ENCODE measurements around the gene HOXB1.

The HOXB1 gene

DNA sequence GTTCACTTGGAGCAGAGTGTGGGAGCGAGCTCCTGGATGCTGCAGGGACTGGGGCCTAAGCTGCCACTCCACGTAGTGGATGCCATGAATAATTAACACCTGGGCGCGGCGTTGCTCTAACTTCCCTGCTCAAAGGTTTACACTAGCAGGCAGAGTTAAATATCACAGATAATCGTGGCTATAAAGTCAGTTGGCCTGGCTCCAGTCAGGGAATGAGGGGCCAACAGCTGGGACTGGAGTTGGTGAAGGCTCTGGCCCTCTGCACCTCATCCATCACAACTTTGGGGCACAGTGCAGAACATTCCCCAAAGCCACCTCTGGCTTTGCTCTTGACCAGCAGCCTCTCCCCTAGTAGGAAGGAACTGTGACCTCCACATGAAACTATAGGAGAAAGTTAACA is 36.4 kb upstream of the HOXB1 start:
- DNase-seq, result no peak

DNA sequence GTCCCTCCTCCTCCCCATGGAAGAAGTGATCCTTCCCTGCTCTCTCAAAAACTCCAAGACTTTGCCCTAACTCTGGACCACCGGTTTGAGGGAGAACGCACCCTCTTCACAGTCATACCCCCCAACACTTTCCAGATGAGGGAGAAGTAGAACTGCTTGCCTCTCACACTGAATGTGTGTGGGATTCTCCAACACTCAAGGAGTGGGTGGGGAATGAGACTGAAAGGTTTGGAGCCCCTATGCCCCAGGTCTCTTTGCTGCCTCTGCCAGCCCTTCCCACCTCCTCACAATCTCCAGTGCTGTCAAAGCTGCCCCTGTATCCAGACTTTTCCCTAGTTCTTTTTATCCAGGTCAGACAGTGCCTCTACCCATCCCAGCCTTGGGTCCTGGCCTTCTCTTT is 35.9 kb upstream of the HOXB1 start:
- DNase-seq, result no peak

DNA sequence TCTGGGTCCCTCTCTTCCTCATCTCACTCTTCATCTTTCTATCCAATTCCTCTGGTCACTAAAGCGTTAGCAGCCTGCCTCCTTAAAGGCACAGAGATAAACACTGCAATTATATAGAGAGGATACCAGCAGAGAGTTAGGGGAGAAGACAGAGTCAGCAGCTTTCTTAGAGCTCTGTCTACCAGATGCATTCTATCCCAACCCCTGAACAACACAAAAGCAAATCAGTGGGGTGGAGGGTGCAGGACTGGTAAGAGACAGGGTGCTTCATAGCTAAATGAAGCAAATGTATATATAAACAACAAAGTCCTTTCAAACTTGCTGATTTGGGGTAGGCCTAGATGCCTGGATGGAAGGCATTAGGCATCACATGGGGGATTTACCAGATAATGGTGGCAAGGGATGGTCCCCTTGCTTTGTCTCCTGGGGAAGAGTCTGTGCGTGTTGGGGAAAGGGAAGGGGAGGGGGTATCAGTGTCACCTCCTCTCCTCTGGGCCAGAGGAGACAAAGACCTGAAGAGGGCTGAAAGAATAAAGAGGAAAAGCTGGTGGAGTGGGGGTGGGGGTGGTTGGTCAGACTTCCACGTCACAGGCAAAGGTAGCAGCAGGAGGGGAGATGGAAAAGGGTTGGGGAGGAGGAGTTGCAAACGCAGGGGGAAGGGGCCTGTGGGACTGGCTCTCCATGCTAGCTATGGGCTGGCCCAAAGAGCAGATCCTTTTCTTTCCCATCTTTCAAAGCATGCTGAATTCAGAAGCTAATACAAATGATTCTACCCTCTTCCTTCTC is 35.3 kb upstream of the HOXB1 start:
- DNase-seq, result no peak

DNA sequence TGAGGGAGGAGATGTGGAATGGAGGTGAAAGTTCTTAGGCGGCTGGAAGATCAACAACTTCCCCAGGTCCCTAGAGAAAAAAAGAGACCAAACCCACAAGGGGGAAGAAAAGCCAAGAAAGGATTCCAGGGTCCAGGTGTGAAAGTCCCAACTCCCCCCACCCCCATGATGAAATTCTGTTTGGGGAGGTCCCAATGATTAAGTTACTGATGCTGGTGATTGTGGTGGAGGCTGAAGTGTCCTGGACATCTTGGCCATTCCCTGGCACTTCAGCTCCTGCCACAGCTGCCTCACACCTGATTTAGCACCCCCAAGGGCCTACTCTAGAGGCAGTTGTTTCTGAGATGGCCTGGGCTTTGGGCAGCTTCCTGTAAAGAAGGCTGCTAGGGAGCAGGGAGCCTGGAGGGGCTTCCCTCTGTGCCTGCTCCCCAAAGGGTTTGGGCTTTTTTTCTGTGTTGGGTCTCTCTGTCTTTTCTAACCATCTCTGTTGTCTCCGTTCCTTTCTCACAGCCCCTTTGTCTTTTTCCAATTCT is 34.3 kb upstream of the HOXB1 start:
- DNase-seq, result no peak

DNA sequence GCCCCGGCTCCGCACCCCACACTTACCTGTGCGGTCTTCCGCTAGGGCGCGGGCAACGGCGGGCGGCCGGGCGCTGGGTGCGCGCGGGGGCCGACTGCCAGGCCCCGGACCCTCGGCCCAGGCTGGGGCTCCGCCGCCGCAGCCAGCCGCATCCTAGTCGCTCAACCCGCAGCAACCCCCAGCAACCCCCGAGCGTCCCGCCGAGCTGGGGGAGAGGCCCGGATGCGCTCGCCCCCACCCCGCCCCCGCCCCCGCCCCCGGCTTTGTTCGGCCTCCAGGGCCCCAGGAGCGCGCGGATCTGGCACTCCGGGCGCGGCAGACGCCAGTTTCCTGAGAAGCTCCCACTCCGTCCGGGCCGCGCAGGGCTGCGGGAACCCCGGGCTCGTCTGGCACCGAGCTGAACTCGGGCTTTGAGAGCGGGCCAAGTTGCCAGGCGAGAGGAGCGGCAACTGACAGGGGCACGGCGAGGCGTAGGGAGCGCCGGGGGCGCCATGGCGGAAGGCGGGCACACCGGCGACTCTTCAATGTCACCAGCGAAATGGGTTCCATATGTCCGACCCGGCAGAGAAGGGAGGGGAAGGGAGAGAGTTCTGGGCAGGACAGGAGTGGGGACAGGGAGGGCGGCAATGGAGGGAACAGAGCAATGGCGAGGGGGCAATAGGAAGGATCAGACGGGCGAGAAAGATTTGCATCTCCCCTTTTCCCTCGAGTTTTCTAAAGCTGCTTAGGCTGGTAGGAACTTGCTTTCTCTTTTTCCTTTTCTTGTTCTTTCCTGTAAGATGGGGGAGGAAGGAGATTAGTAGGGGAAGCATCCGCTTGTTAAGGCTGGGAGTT is 33.6 kb upstream of the HOXB1 start:
- DNase-seq, result no peak

DNA sequence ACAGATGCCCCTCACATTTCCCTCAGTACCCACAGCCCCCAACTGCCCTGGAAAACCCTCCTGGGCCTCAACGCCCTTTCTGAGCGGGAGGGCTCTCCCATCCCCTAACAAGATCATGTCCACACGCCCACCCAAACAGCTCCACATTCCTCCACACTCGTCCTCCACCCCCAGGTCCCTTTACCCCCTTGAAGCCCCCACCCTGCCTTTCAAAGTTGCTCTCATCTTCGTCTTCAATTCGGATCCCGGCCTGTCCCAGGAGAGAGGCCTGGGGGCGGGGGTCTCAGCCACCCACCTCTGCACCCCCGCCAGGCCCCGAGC is 33.0 kb upstream of the HOXB1 start:
- no peak for DNase-seq

DNA sequence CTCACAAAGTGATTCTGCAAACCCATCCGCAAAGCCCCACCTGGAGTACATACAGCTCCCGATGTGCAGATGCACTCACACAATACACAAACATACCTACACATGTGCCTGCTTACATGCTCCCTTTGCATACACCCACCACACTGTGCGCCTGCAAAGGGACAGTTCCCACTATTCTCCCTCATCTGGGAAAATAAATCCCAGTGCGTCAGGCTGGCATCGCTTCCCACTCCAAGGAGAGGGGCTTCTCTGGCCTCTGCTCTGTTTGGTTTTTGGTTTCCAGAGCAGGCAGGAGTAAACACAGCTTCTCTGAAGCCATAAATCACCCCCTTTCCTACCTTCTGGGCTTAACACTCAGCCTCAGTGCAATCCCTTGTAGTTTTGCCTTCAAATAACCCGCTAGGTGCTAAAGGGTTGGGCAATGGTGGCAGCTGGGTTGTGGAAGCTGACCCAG is 32.6 kb upstream of the HOXB1 start:
- DNase-seq, result no peak

DNA sequence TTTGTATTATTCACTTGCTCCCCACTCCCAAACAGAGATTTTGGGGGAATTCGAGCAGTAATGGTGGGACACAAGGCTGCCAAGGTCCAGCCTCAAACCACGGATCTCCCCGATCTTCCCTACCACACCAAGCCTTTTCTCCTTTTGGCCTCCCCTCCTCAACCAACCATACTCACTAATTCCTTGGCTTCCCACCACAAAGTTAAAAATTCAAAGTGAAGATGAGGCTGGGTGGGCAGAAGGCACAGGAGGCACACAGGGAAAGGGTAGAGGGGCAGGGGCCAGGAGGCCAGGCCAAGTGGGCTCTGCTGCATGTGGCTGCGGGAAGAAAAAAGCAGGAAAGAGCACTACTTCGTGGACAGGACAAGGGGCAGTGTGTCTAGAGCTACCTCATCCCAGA is 32.1 kb upstream of the HOXB1 start:
- no peak for DNase-seq

DNA sequence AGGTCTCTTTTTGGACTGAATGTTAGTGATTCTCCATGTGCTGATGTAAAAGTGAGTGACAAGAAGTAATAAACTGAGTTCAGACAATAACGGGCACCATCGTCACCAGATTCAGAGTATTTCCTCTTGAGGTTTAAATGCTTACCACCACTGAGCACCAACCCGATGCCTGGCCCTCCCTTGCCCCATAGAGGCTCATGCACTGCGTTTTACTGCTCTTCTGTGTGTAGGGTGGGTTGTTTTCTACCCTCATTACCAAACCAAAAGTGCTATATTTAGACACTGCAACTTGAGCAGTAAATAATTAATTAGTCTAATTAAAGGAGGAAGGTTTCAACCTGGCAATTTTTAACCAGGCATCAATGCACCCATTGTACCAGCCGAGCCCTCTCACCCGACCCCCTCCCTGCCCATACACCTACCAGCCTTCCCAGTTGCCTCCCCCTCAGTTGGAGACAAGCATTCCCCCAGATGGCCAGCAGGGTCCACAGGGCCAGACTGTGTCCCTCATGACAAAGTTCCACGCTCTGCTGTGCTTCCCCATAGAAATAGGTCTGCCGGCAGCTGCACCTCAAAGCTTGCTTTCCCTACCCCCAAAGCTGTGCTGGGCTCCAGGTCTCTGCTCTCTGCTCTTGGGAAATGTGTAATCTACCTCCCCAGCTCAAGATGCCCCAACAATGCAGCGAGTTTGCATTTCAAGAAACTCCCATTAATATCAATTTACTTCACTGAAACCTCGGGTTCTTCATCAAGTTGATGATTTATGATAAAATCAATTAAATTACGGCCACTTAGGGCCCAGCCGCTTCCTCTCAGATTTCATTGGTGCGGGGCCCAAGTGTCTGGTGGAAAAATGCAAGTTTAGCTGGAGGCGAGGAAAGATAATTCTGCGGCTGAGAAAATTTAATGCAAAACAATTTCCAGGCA is 31.3 kb upstream of the HOXB1 start:
- DNase-seq, result no peak

DNA sequence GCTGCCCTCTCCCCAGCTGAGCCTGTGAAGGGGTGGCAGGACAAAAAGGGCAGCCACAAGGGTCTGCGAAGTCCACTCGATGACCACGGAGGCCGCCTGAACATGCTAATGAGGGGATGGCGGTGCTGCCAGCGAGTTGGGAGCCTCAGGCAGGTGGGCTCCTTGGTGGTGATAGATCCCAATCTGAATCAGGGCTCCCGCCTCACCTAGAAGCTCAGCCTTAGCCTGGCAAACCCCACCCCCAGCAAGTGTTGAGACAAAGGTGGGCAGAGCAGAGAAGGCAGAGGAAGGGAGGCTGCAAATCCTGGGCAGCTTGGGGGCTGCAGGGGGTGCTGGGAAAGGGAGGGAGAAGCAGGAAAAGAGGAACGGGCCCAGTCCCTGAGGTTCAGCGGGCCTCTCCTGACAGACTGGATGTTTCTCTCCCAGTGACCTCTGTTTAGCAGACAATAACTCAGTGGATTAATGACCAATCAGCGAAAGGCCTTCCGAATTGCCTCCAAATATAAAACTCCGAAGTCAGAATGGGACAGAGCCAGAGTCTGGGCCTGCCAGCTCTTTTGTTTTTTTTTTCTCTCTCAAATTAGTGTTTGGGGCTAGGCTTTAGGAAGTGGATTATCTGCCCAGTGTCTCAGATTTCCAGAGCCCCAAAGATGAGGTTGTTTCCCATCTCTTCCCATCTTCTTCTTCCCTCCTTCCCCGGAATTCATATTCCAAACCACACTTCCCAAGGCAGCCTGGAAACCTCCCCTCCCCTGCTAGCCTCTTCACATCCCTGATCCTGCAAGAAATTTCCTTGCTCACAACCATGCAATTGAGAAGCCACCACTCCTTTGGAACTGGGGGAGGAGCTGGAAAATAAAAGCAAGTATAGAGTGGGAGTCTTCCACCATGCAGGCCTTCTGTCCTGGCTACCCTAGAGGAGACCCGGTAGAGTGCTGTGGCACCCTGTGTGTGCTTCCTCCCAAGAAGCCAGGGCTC is 29.3 kb upstream of the HOXB1 start:
- DNase-seq, result no peak

DNA sequence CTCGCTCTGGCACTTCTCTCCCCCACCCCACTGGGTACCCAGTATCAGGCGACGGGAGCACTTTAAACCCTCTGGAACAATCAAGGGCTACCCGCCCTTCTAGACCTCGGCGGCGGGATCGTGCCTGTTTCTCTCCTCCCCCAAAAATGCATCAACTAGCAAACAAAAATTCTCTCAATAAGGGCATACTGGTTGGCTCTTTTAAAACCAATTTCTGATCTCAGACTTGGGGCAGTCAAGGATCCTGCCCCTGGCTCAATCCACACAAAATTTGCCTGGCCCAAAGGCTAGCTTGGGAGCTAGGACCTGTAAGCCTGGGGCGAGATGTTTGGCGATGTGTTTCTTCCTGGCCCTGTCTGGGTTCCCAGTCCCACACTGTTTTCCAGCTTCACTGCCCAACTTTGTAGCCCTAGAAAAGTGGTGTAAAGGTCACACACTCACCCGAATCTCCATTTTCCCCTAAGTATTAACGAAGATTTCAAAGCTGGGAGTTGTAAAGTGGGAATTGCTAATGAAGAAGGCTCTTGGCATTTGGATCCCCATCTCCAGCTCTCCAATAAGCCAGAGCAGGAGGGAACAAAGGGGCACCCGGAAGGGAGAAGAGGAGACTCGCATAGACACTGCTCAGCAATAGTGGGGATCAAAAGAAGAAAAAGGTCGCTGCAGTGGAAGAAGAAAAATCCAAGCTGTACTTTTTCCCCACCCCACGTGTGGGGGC is 28.5 kb upstream of the HOXB1 start:
- no peak for DNase-seq

DNA sequence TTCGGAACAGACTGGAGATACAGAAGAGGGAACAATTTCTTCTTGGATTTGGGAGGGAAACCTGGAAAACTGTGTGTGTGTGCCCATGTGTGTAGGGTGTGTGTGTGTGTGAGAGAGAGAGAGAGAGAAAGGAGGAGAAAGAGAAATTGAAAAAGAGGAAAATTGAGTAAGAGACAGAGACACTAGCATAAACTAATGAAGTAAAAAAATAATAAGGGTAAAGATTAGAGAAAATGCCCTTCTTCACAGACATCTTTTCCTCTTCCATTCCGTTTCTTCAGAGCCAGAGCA is 28.0 kb upstream of the HOXB1 start:
- DNase-seq, result no peak

DNA sequence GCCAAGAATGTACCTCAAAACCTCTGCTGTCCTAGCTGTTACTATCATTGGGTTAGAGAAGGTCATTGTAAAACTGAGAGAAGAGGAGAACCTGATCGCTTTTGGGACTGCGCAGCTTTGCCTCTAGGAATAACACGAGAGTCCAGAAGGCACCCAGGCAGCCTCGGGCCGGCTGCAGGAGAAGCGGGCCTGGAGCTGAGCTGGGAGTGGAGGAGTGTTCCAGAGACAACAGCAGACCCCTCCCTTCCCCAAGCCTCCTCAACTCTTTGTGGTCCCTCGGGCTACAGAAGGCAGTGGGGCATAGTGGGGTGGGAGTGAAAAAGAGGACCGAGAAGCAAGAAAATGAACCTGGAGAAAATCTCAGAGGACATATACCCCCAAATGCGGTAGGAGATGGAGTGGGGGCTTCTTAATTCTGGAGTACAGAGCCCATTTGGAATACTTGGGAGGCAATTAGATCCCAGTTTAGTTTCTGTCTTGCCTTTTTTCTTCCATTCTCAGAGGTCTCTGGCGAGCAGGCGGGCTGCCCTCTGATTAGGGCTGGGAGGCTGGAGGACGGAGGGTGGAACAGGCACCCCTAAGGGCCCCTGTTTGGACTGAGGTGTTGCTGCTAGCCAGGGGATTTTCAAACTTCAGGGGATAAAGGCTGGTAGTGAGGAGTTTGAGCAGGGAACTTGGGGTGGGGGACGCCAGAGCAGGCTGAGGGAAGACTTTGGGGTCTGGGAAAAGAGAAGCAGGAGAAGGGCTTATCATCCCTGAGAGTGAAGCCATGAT is 27.4 kb upstream of the HOXB1 start:
- DNase-seq, result no peak

DNA sequence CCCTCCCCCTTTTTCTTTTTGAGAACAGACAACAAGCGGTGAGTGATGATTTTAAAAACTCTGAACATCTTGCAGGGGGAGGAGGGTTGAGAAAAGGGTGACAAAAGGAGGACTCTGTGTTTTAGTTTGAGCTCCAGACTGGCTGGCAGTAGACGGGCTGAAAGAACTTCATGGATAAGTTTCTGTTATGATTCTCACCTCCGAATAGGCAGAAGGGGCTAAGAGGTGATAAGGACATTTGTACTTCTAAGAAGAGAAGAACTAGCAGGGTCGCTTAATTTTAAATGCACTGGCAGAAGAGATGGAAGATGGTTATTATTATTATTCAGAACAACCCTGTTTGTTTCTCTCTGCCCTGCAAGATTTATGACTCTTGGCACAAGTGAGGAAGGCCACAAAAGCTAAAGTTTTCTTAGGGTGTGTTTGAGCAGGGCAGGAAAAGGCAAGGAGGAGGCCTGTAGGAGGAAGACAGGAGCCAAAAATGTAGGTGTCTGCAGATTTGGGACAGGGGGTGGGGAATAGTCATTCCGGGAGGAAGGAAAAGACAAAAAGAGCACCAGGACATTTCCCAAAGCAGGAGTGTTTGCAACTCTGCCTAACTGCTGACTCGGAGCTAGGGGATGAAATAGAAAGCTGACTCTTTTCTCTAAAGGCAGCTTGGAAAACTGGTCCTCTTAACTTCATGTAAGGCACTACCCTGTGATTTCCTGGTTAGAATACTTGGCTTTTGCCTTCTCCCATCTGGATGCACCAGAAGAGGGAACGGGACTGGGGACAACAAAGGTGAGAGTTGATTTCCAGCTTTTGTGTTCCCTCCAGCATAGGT is 26.0 kb upstream of the HOXB1 start:
- DNase-seq, result no peak

DNA sequence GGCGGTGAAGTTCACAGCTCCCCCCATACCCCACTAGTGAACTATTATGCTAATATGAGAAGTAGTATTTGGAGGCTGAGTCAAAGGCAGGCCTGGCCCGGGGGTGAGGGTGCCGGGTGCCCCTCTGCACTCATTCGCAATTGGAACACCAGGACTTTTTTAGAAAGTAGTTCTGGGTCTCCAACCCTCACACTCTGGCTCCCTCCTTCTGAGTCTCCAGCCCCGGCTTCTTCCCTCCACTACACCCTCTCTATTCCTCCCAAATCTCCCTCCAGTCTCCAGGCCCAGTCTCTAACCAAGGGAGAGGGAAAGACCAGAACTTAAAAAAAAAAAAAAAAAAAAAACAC is 25.4 kb upstream of the HOXB1 start:
- no peak for DNase-seq

DNA sequence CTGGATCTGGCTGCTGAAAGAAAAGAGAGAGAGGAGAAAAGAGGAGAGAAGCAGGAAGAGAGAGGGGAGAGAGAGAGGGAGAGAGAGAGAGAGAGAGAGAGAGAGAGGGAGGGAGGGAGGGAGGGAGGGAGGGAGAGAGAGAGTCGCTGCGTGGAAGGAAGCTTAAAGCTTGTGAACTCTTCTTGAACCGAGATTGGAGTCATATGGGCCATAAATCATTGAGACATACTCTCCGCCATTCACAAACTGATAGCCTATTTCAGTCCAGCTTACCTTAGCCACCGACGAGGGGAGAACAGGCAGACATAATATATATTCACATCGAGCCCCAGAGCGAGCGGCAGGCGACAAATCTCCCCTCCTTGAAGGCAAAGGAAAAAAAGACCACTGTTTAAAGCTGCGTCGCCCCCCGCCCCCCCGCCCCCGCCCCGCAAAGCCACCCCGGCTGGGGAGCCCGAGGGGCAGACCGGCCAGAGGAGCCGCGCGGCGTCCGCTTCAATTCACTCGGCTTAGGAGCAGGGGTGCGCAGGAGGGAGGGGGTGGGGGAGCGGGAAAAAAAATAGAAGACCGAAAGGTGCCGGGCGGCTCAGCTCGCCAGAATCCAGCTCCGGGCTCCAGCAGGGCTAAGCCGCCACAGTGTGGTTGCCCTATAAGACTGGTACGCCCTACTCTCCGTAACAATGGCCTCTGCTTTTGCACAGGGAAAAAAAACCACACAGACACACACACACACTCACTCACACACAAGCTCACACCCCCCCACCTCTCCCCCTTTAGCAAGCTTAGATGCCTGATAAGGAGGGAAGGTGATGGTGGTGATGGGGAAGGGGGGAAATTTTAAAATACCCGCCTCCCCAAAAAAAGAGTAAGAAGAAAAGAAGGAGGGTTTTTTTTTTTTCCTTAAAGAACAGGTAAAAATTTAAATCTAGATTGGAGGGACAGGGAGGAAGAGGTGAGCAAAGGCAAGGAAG is 24.7 kb upstream of the HOXB1 start:
- no peak for DNase-seq

DNA sequence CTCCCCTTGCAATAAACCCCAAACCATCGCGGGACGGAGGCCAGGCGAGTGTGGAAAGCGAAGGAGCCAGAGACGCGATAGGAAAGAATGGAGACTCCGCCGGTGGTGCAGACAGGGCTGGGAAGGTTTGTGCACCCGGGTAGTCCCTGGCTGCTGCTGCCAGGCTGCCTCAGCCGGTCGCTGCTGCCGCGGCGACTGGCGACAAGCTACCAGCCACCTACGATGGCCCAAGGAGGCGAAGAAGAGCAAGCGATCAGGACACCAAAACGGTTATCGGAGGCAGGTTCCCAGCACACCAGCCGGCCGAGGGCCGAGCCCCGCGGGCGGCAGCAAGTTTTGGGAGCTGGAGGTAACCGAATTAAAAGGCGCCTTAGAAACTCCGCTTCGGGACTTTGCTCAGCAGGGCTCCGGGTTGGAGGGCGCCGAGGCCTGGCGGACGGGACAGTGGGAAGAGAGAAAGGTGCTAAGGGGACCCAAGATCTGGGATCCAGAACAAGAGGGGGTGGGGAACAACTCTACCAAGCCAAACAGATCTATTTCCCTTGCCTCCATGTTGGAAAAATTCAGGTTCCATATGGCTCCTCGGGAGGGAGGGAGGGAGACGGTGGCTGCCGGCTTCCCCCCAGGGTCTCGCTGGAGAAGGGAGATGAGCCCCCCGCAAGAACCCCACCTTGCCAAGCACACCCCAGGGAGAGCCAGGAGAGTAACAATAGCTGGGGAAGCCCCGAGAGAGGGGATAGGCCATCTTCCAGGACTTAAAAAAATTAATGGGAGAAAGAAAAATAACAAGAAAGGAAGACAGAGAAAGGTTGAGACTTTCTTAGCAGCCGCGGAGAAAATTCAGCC is 23.8 kb upstream of the HOXB1 start:
- DNase-seq, result no peak

DNA sequence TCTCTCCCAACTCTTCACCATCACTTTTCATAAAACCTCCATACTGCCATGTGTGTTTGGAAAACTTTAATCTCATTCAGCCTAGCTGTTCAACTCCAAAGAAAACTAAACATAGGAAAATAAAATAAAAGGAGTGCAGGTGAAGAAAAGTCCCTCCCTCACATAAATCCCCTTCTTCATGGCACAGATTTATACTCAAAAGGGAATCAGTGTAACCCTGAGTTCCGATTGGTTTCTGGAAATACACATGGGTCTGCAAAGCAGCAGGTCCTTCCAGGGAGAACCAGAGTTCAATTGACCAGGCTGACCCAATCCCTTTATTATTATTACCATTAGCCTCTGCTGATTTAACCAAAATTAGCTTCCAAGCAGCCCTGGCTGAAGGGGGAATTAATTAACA is 23.0 kb upstream of the HOXB1 start:
- no peak for DNase-seq
